ENCODE data around the gene CLIC1.

Gene CLIC1

DNA sequence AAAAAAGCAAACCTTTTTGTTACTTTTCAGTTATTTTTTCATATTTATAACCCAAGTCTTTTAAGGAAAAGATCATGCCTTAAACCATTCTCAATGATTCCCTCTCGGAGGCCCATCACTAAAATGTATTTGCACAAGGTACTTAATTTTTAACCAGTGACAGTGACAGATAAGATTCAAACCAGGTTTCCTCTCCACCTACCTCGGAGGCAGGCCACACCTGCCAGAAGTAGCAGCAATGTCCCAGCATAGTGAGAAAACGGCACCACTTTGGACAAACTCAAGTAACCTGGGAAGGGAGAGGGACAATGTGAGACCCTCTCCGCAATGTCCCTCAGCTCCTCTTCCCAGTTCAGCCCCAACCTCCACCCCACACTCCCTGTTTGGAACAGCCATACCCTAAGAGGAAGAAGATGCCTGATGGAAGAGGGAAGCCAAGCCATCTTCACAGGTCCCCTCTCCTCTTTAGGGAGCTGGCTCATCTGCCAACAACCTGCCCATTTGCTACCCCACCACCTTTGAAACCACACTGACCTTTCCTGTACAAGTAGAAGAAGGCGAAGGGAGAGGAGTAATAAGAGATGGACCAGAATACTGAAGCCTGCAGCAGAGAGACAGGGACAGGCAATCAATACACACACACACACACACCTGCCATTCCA lies 35.5 kb downstream of the CLIC1 start:
- DNase-seq: no peak

DNA sequence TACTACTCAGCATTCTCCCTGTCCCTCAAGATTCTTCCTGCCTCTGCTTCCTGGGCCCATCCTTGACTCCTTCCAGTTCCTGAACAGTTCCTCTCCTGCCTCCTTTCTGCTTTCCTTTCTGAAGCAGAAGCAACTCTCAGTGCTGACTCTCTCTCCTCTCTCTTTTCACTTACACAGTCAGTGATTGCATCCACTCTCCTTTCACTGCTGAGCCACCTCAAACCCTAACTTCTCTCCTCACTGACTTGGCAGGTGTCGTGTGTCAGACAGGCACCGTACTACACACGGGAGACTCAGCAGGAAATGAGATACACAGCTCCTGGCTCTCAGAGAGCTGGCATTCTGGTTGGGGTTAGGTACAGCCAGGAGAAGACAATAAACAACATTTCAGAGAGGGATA lies 38.8 kb downstream of the CLIC1 start:
- DNase-seq: no peak

- DNase-seq: no peak
These were observed 42.8 kb downstream of the CLIC1 start for GRCh38 chr6:31693535-31693934.

GRCh38 chr6:31692886-31693285 lies 43.4 kb downstream of the CLIC1 start:
- DNase-seq: no peak

DNA sequence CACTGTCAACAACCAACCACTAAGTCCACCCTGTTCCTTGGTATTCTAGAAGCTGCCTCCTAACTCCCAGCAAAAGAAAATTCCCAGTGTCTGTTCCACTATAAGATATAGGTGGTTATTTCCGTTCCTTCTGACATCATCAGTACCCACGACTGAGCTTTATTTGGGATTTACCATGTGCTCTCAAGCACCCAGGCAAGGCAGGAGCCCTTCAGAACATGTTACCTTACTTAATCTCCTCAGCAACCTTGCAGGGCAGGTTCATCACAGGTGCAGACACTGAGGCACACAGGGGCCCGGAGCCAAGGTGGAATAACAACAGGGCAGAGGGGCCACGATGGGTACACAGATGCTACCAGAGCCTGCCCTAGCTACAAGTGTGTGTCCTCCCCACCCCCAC lies 44.0 kb downstream of the CLIC1 start:
- DNase-seq: no peak

DNA sequence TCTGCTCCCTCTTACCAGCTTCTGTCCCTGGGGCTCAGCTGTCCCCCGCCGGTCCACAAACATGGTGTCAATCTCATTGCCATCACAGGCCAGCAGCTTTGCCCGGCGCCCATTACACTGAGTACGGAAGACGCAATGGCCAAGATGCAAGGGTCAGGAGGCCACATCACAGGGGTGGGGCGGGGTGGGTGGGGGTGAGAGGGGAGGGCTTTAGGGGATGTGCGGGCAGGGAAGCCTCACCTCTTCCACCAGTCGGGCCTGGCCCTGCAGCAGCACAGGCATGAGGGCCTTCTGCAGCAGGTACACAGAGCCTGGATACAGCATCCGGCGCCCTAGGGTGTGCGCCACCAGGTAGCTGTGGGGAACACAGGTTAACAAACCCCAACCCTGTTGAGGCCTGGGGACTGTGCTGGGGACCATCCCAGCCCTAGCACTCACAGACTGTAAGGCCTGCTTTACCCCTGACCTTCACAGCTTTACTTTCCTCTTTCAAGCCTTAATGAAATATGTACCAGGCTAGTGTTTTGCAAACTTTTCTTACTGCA lies 44.7 kb downstream of the CLIC1 start:
- DNase-seq: no peak

DNA sequence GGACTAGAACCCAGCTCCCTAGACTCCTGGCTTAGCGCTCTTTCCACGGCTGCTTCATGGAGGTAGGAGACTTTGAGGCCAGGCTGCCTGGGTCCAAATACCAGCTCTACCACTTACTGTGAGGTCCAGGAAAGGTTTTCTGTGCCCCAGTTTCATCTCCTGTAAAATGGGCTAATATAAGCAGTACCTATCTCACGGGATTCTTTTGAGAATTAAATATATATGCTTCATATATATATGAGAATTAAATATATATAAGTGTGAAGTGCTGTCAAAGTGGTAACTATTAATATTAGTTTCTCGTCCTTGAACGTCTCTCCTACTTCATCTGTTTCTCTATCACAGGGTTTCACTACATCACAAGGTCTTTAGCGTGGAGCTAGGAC lies 45.3 kb downstream of the CLIC1 start:
- DNase-seq: no peak

- no peak for DNase-seq
These were observed 45.9 kb downstream of the CLIC1 start for GRCh38 chr6:31690231-31691077.

DNA sequence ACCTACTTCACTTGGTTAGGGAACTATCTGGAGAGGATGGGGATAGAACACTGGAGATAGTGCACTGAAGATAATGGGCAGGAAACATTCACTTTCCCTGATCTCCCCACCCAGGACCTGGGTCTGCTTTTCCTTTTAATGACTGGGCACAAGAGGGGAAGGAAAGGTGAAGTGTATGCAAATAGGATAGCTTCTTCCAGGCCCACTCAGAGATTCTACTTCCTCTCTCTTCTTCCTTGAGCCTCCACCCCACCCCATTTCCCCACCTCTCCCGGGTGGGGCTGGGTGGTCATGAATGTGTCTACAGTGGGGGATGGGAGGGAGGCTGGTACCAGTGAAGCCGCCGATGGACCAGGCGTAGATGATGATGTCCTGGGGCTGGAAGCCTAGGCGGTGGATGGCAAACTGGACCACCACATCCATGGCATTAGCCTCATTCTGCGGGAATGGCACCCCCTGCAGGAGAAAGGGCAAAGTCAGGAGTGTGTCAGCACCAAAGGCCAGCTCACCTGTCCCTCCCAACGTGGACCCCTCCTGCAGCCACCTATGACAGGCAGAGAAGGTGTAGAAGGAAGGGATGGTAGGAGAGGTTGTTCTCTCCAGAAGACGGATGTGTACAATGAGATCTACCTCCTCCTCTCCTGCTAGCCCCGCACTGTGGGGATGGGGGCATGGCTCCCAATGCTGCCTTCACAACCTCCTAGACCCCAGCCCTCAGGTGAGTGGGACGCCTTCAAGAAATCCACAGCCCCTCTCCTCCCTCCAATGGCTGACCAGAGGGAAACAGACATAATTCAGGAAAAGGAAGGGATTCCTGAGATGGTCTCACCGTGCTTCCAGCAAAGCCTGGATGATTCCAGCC lies 46.9 kb downstream of the CLIC1 start:
- DNase-seq: no peak

DNA sequence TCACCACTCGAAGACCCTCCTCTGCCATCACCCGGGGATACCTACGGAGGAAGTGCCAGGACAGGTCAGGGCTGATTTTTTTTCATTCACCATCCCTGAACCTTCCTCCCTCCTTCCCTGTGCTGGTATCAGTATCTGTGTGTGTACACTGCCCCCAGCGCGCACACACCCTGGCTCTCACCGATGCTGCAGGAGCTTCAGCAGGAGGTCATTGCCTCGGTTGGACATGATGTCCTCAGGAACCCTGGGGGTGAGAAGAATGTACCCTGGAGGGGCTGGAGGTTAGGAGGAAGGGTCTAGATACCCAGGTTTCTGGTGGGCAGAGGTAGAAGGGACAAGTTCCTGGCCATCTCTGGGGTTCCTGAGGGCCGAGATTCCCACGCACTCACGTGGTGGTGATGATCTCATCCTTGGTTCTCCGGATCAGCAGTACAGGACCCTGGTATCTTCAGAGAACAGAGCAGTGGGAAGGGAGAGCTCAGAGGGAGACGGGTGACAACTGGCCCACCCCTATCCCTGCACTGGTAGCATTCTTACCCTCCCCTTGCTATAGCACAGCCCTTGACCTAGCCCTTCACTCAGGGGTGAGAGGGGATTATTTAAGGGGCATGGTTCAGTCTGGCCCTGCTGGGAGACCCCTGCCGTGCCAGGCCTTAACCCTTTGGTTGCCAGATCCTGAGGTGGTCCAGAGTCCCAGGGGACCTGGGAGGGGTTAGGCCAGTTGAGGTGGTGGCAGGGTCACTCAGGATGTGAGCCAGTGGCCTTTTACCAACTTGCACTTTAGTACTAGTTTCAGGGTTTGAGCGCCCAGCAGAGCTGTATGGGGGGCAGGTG lies 48.3 kb downstream of the CLIC1 start:
- DNase-seq: no peak

GRCh38 chr6:31687321-31687720 lies 49.0 kb downstream of the CLIC1 start:
- DNase-seq: no peak

DNA sequence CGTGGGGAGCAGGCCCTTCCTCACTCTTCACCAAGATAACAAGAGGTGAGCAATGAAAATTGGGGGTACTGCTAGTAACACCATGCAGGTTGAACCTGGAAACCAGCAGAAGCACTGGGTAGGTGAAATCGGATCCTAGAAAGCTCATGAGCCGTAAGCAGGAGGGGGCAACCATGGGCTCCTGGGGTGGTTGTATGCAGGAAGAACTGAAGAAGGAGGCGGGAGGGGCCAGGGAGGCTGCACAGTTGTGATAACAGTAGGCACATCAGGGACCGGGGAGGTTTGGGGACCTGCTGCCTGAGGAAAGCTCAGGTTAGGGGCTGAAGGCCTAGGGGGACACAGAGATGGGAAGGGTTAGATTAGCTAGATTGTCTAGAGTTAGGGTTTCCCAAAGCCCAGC lies 49.8 kb downstream of the CLIC1 start:
- DNase-seq: no peak

GRCh38 chr6:31683591-31683990 lies 52.7 kb downstream of the CLIC1 start:
- DNase-seq: no peak

- DNase-seq: peak; percentile 75
These were observed 55.1 kb downstream of the CLIC1 start for GRCh38 chr6:31681135-31681671.
